Measurements from ENCODE around the gene RBBP8NL.
A peak's percentile ranks its signal among the peaks of the same experiment; 100 is the strongest.

Gene RBBP8NL

DNA sequence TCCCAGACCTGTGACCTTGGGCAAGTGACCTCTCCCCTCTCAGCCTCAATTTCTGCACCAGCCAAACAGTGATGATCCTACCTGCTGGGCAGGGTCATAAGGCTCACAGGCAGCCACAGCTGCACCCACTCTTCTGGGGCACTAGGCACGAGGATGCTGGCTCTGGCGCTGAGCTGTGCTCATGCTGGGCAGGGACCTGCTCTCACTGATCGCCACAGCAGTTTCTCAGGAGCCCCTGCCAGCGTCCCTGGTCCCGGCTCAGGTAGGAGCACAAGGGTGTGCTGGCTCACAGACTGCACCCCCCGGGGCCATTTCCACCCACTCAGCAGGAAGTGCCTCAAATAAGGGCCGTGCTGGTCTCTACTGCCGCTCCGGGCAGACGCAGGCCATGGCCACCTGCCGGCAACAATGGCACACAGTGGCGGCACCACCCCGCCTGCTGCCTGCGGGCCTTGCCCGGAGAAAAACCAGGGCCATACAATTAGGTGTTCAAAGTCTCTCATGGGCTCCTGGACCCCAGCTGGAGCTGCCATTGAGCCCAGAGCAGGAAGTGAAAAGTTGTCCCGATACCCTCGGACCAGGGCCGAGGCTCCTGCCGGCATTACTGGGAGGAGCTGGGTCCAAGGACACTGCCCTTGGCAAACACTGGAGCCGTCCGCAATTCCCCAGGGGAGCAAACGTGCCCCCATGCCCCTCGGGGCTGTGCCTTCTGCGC is 15.7 kb downstream of the RBBP8NL start:
- Mint-ChIP-seq H3K27me3 (no peaks in the 10 kb centered on the region), H3K27ac (no peak overlapping the region), H3K4me3 (no peak overlapping the region), H3K36me3 (ENCODE audit: low read depth) (no peaks in the 10 kb centered on the region), H3K4me1 (peaks cover 12% of the 10 kb centered on the region), H3K9me3 (no peaks in the 10 kb centered on the region)
- no peak for DNase-seq
- ATAC-seq: no peak

DNA sequence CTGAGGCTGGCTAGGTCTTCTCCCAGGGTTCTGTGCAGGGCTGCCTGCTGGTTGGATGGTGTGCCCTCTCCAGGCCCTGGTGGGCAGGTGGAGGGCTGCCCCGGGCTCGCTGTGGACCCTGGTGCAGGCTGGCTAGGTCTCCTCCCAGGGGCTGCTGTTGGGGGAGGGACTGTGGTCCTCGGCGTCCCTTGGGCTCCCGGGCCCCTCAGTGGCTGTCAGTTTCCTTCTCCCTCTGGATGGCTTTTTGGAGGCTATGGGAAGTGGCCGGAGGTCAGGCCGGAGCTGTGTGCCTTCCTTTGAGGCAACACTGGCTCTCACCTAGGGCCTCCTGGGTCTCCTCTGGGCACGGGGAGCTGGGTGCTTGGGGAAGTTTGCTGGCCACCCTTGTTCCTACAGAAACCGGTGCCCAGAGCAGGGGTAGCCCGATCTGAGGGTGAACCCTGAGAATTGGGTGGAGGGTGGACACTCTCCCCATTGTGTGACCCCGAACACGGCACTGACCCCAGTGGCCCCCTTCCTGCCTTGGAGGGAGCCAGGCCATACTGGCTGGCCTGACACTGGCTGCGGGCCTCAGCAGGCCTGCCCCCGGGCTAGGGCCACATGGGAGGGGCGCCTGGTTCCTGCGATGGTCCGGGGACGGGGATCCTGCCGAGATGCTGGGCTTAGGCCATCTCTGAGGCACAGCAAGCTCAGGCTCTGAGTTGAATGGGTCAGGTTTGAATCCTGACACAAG is 16.4 kb downstream of the RBBP8NL start:
- ATAC-seq: no peak
- no peak overlapping the region for H3K4me3 Mint-ChIP-seq
- peaks cover 16% of the 10 kb centered on the region for H3K4me1 Mint-ChIP-seq
- H3K27ac Mint-ChIP-seq: no peak overlapping the region
- no peak for DNase-seq
- no peaks in the 10 kb centered on the region for H3K9me3 Mint-ChIP-seq
- H3K36me3 Mint-ChIP-seq (ENCODE audit: low read depth): no peaks in the 10 kb centered on the region
- H3K27me3 Mint-ChIP-seq: no peaks in the 10 kb centered on the region

DNA sequence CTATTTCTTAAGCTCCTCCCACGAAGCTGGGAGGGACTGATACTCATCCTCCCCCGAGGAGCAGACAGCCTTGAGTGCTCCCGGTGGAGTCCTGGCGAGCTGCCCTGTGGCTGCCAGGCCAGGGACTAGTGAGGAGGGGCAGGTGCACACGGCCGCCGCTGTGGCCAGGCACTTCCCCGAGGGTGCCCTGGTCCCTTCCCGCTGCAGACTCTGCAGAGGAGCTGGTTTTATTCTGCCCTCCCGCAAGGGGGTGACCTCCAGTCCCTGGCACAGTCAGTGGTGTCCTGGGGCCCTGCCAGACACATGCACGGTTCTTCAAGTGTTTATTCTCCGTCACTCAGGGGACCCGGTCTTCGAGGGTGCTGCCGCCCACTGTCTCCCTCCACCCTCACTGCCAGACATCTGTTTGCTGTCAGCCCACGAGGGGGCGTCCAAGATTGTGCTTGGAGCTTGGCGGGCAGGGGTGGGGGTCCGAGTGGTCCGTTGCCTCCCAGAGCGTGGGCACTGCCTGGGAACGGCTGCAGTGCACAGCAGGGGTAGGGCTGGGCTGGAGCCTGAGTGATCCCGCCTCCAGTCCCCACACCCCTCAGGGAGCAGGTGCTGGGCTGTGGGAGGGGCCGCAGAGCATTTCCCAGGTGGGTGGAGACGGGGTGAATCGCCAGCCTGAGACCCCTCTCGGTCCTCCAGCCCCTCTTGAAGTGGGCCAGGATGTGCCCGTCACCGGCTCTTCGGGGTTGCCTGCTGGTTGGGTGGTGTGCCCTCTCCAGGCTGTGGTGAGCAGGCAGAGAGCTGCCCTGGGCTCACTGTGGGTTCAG is 17.2 kb downstream of the RBBP8NL start:
- ATAC-seq (no peak), DNase-seq (peak; percentile 54)
- H3K9me3 Mint-ChIP-seq: no peaks in the 10 kb centered on the region
- H3K27me3 Mint-ChIP-seq: no peaks in the 10 kb centered on the region
- no peak overlapping the region for H3K27ac Mint-ChIP-seq
- H3K4me3 Mint-ChIP-seq: no peak overlapping the region
- peaks cover 22% of the 10 kb centered on the region for H3K4me1 Mint-ChIP-seq
- no peaks in the 10 kb centered on the region for H3K36me3 Mint-ChIP-seq (ENCODE audit: low read depth)

DNA sequence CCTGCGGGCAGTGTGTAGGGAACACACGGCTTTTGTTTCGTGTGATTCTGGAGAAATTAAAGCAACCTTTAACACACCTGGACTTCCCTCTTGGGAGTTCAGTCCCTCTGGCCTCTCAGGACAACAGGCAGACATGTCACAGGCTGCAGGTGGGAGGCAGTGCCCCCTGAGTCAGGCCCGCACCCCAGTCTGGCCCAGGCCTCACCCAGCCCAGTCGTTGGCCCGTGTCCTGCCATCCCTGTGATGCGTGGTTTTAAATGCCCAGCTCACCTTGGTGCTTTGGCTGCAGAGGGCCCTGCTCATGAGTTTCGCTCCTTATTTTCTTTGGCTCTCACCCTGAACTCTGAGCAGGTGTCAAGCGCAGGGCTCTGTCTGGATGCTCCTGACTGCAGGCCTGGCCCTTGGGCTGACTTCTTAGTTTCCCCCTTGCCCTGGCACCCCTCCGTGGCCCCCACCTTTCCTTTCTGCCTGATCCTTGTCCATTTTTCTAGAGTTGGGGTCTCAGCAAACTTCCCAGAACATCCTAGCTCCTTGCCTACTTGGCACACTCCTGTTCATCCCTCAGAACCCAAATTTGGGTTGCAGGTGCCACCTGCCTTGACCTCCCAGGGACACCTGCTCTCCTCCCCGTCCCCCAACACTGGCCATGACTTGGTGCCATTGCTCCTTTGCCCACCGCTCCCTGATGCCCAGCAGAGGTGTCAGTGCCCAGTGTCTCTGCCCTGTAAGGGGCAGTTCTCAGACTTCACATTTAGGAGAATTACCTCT is 18.1 kb downstream of the RBBP8NL start:
- H3K36me3 Mint-ChIP-seq (ENCODE audit: low read depth): no peaks in the 10 kb centered on the region
- H3K4me3 Mint-ChIP-seq: no peak overlapping the region
- H3K27me3 Mint-ChIP-seq: no peaks in the 10 kb centered on the region
- ATAC-seq (no peak), DNase-seq (no peak)
- no peaks in the 10 kb centered on the region for H3K9me3 Mint-ChIP-seq
- no peak overlapping the region for H3K27ac Mint-ChIP-seq
- H3K4me1 Mint-ChIP-seq: peaks cover 23% of the 10 kb centered on the region

DNA sequence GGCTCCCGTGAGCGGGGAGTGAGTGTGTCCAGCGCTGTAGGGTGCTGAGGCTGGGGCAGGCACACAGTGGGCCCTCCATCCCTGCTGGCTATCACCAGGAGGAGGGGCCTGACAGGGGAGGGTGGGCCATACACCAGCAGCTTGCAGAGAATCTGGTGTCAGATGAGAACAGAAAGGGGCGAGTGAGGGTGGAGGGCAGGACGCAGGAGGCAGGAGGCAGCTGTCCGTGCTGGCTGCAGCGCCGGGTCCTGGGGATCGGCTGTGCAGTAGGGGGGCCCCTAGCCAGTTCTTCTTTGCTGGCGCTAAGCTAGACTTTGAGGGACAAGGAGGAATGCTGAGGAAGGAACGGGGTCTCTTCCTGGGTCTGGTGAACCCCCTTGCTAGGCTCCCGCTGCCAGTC is 18.7 kb downstream of the RBBP8NL start:
- Mint-ChIP-seq H3K4me3 (no peak overlapping the region), H3K36me3 (ENCODE audit: low read depth) (no peaks in the 10 kb centered on the region), H3K27me3 (no peaks in the 10 kb centered on the region), H3K4me1 (peaks cover 23% of the 10 kb centered on the region), H3K27ac (no peak overlapping the region), H3K9me3 (no peaks in the 10 kb centered on the region)
- no peak for ATAC-seq
- no peak for DNase-seq

DNA sequence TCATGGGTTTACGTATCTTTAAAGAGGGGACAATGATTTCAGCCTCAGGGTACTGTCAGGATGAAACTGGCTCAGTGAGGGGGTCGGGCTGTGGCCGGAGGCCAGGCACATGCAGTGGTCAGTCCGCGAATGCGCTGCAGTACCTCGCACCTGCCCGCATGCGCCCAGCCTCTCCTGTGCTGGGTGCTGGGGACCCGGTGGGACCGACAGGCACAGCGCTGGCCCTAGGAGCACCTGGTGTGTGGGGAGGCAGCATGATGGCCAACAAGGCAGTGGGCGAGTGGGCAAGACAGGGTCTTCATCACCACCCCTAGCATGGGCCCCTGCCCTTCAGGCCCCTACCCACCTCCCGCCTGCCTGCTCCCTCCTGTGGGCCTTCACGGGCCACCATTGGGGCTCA is 19.3 kb downstream of the RBBP8NL start:
- ATAC-seq (no peak), DNase-seq (no peak)
- Mint-ChIP-seq H3K36me3 (ENCODE audit: low read depth) (no peaks in the 10 kb centered on the region), H3K27me3 (no peaks in the 10 kb centered on the region), H3K27ac (no peak overlapping the region), H3K9me3 (no peaks in the 10 kb centered on the region), H3K4me3 (peak overlapping the region; percentile 75), H3K4me1 (peaks cover 23% of the 10 kb centered on the region)

DNA sequence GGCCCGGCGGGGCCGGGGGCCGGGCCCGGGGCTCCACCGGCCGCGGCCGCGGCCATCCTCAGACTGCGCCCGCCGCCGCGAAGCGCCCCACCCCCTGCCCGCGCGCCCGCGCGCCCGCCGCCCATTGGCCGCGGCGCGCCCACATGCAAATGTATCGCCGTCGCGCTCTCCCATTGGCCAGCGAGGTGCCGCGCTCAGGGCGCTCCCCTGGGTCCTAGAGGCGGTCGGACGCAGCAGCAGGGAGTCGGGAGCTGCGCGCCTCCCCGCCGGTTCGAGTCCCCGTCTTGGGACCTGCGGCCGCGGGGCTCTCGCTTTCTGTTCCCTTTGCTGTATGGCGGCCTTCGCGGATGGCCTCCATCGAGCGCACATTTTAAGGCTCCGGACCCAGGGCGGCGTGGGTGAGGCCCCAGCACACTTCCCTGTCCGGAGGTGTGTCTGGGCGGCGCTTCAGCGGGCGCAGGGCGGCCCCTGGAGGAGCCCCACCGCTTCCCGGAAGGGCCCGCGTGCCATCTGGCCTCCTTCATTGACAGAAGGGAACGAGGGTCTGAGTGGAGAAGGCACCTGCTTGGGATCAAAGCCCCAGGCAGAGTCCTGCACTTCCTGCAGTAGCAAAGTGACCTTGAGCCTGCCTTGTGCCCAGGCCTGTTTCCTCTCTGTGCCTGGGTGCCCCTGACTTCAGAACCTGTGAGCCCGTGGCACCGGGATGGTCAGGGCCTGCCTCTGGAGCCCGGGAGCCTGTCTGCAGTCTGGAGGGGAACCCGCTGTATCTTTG is 19.9 kb downstream of the RBBP8NL start, which contains the start of gene CABLES2:
TSS of gene CABLES2 (minus strand) at position 65 of the 772 bp plus-strand sequence. CDS start at position 56, 9 bp downstream.
- peaks cover 23% of the 10 kb centered on the region for H3K4me1 Mint-ChIP-seq
- H3K9me3 Mint-ChIP-seq: no peaks in the 10 kb centered on the region
- ATAC-seq: peak; percentile 91
- H3K4me3 Mint-ChIP-seq: peak within 1 kb of the TSS; percentile 75
- no peaks in the 10 kb centered on the region for H3K36me3 Mint-ChIP-seq (ENCODE audit: low read depth)
- H3K27ac Mint-ChIP-seq: peak within 1 kb of the TSS; percentile 78
- peak; percentile 90 for DNase-seq
- no peaks in the 10 kb centered on the region for H3K27me3 Mint-ChIP-seq

DNA sequence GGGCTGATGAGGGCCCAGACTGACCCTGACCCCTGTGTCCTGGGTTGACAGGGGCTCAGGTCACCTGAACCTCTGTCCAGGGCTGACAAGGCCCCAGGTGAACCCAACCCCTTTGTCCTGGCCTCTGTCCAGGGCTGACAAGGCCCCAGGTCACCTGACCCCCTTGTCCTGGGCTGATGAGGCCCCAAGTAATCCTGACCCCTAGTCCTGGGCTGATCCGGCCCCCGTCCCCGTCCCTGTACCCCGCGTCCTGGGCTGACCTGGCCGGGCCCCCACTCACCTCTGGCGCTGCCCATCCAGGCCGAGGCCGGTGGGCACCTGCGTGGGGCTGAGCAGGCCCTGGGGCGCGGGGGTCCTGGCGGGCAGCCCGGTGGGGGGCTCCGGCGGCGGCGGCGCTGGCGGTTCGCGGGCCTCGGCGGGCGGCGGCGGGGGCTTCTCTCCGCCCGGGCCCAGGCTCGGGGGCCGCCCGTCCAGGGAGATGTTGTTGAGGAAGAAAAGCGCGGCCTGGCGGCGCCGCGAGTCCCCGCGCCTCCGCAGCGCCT is 20.6 kb downstream of the RBBP8NL start:
- DNase-seq: no peak
- no peaks in the 10 kb centered on the region for H3K27me3 Mint-ChIP-seq
- H3K36me3 Mint-ChIP-seq (ENCODE audit: low read depth): no peaks in the 10 kb centered on the region
- H3K27ac Mint-ChIP-seq: no peak overlapping the region
- peak overlapping the region; percentile 72 for H3K4me3 Mint-ChIP-seq
- no peaks in the 10 kb centered on the region for H3K9me3 Mint-ChIP-seq
- no peak for ATAC-seq
- H3K4me1 Mint-ChIP-seq: peaks cover 23% of the 10 kb centered on the region

DNA sequence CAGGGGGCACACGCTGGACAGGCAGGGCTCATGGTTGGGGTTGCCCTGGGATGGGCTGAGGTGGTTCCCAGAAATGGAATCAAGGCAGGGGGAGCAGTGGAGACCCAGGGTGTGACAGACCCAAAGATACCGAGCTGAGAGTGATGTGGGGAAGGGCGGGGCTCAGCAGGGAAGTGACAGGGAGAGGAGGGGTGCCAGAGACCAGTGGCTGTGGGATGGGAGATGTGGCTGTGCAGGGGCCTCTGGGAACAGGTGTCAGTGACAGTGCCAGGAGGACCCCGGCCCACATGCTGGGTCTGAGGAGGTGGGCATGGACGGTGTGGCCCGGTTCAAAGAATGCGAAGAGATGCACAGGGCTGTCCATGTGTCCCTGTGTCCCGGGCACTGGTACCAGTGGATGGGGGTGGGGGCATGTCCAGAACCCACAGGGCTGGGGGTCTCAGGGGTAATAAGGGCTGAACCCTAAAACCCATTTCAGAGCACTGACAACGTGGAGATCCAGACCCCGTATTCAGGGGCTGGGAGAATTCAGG is 21.3 kb downstream of the RBBP8NL start:
- peak overlapping the region; percentile 72 for H3K4me3 Mint-ChIP-seq
- no peaks in the 10 kb centered on the region for H3K36me3 Mint-ChIP-seq (ENCODE audit: low read depth)
- peak overlapping the region; percentile 49 for H3K27ac Mint-ChIP-seq
- H3K27me3 Mint-ChIP-seq: no peaks in the 10 kb centered on the region
- peaks cover 23% of the 10 kb centered on the region for H3K4me1 Mint-ChIP-seq
- ATAC-seq (no peak), DNase-seq (no peak)
- H3K9me3 Mint-ChIP-seq: no peaks in the 10 kb centered on the region

DNA sequence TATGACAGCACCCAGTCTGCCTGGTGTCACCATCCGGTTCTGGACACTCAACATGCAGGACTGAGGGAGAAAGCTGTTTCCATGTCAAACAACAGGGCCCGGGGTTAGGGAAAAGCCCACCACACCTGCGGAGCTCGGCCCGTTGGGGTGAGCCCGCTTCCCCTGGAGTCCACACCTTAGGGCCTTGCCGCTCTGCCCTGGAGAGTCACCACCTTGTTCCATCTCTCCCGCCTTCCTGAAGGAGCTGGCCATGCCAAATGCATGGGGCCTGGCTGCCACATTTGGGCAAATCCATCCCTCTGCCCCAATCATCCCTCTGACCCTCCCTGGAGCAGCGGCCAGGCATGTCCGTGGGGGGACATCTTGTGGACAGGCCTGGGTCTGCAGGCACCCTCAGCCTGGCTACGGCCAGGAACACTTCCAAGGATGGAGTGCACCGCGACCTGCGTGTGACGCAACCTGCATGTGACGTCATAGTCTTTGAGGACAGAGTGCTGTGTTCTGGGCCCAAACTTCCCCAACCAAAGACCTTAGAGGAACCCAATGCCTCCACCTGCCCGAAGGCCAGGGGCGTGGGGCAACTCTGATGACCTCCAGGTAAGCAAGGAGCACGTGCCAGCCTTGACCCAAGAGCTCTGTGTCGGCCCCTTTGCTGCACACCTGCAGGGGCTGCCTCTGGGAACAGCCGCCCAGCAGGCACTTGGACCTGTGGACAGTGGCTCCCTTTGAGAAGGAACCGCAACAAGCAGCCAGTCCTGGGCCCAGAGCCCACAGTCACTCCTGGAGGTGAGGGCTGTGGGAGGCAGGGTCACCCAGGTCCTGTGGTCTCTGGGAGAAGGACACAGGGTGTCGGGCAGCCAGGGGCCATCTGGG is 22.0 kb downstream of the RBBP8NL start:
- peak overlapping the region; percentile 72 for H3K4me3 Mint-ChIP-seq
- H3K27me3 Mint-ChIP-seq: no peaks in the 10 kb centered on the region
- no peaks in the 10 kb centered on the region for H3K36me3 Mint-ChIP-seq (ENCODE audit: low read depth)
- H3K27ac Mint-ChIP-seq: peak overlapping the region; percentile 49
- ATAC-seq (no peak), DNase-seq (no peak)
- peaks cover 23% of the 10 kb centered on the region for H3K4me1 Mint-ChIP-seq
- no peaks in the 10 kb centered on the region for H3K9me3 Mint-ChIP-seq

DNA sequence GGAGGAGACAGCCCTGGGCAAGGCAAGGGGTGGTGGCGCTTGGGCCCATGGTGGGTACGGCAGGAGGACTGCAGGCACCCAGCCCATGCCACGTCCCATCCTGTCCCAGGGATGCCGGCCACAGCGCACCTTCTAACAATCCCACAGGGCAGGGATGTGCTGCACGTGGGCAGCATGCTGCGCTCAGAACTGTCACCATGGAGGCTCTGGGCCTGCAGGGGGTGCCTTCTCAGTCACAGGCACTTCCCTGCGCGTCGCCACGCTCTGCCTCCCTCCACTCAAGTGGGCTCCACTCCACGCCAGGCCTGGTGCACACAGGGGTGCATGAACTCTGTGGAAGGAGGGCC is 22.6 kb downstream of the RBBP8NL start:
- H3K9me3 Mint-ChIP-seq: no peaks in the 10 kb centered on the region
- ATAC-seq (no peak), DNase-seq (no peak)
- no peak overlapping the region for H3K4me3 Mint-ChIP-seq
- no peak overlapping the region for H3K27ac Mint-ChIP-seq
- no peaks in the 10 kb centered on the region for H3K27me3 Mint-ChIP-seq
- H3K36me3 Mint-ChIP-seq (ENCODE audit: low read depth): no peaks in the 10 kb centered on the region
- peaks cover 19% of the 10 kb centered on the region for H3K4me1 Mint-ChIP-seq

DNA sequence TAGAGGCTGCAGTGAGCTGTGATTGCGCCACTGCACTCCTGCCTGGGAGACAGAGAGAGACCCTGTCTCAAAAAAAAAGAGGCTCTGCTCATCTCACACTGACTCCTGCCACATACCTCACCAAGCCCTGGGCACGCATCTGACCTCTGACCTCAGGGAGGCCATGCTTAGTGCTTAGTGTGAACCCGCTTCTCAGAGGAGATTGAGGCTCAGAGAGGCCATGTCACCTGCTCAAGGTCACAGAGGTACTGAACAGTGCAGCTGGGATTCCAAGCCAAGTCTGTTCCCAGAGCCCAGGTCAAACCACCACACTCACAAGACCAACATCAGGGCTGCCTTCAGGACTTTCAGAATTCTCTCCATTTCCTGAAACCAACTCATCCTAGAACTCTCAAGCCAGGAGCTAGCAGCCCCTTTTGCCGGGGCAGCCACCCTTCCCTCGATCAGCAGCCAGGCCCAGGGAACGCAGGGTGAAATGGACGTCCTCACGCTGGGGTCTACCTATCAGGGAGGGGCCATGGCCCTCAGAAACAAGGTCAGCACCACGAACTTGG is 23.1 kb downstream of the RBBP8NL start:
- ATAC-seq: no peak
- no peaks in the 10 kb centered on the region for H3K27me3 Mint-ChIP-seq
- H3K4me3 Mint-ChIP-seq: no peak overlapping the region
- no peak for DNase-seq
- H3K36me3 Mint-ChIP-seq (ENCODE audit: low read depth): no peaks in the 10 kb centered on the region
- peaks cover 15% of the 10 kb centered on the region for H3K4me1 Mint-ChIP-seq
- H3K27ac Mint-ChIP-seq: no peak overlapping the region
- no peaks in the 10 kb centered on the region for H3K9me3 Mint-ChIP-seq
